Central memory CD8-positive, alpha-beta T cell (primary cell): ENCODE results near the gene ZFP69.

Experiments used
- ATAC-seq: fragments of 150-1000 bp; cut with Tn5 transposase; replicated peaks from 2 replicates; pipeline ENCODE4 v1.10.0; 2022; ENCODE audit warnings: mild to moderate bottlenecking, moderate FRiP score, moderate number of reproducible peaks; ENCODE audit not compliant: poor library complexity, severe bottlenecking; ENCODE audit errors: extremely low read depth
- DNase-seq, 2 donors: peaks; one replicate each; pipeline ENCODE4 v3.0.0; 2021; ENCODE audit warnings: low spot score in 2 of 2
- H3K27ac Mint-ChIP-seq: one replicate; pipeline ENCODE4 v1.8.0; 2022; ENCODE audit warnings: low read depth, mild to moderate bottlenecking, moderate library complexity, mixed read lengths
- H3K27me3 Mint-ChIP-seq: one replicate; pipeline ENCODE4 v1.8.0; 2022; ENCODE audit warnings: mixed read lengths
- H3K36me3 Mint-ChIP-seq: one replicate; pipeline ENCODE4 v1.8.0; 2022; ENCODE audit warnings: mild to moderate bottlenecking, moderate library complexity, mixed read lengths; ENCODE audit not compliant: insufficient read depth
- H3K4me1 Mint-ChIP-seq: one replicate; pipeline ENCODE4 v1.8.0; 2022; ENCODE audit warnings: mixed read lengths
- H3K4me3 Mint-ChIP-seq: one replicate; pipeline ENCODE4 v1.8.0; 2022; ENCODE audit warnings: mild to moderate bottlenecking, moderate library complexity, mixed read lengths
- H3K9me3 Mint-ChIP-seq: one replicate; pipeline ENCODE4 v1.8.0; 2022; ENCODE audit warnings: mixed read lengths

The ZFP69 gene

DNA sequence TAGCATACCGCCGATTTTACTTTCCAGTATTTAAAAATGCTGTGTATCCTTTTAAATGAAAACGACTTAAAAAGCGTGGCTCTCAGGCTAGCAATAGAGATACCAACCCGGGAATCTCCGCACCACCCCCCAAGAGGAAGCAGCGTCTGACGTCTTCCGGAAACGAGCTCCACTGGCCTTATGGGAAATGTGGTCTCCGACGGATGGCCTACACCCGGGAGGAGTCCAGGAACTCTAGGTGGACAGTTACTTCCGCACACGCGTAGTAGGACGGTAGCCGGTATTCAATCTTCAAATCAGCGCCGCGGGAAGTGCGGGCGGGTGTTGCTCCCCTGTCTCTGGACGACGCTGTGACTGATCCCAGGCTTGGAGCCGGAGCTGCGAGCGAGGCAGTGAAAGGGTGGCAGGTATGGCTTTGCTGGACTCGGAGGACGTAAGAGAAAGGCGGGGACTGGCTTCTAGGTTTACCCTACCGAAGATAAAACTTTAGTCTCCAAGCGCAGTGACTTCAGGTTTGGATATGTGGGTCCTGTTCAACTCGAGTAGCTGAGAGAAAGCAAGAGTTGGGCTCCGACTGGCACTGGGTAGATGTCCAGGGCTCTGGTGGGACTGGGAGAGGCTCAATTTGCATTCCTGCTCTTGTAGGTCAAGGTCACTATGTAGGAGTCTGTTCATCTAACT is 54.4 kb downstream of the ZFP69 start, which contains the start of gene ZNF684:
Gene ZNF684 (plus strand): TSS at position 257 of the 681 bp plus-strand sequence. CDS start 1,530 bp downstream, outside the sequence.
- H3K27ac Mint-ChIP-seq, result peak within 1 kb of the TSS; percentile 96
- peaks cover 10% of the 10 kb centered on the region for H3K27me3 Mint-ChIP-seq
- peaks cover 27% of the 10 kb centered on the region for H3K4me1 Mint-ChIP-seq
- ATAC-seq, result peak; percentile 96
- peaks cover 5% of the 10 kb centered on the region for H3K36me3 Mint-ChIP-seq
- H3K4me3 Mint-ChIP-seq, result peak within 1 kb of the TSS; percentile 96
- H3K9me3 Mint-ChIP-seq, result peaks cover 6% of the 10 kb centered on the region
- DNase-seq, result peak; percentile 54 to 72

DNA sequence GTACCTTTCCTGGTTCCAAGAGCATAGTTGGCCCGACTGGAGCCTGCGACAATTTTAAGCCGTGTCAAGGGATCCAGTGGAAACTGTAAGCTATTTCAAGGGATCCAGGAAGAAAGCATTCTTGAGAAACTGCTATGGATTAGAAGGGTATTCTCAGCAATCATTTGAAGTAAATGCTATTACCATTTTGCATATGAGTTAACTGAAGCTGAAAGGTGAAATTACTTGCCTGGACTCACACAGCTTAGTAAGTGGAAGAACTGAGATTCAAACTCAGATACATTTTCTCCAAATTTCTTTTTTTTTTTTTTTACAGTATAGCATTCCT is 54.9 kb downstream of the ZFP69 start:
- peaks cover 27% of the 10 kb centered on the region for H3K4me1 Mint-ChIP-seq
- H3K4me3 Mint-ChIP-seq, result peak overlapping the region; percentile 96
- peaks cover 6% of the 10 kb centered on the region for H3K9me3 Mint-ChIP-seq
- H3K27me3 Mint-ChIP-seq, result peaks cover 10% of the 10 kb centered on the region
- no peak for DNase-seq
- no peak for ATAC-seq
- peak overlapping the region; percentile 96 for H3K27ac Mint-ChIP-seq
- H3K36me3 Mint-ChIP-seq, result peaks cover 5% of the 10 kb centered on the region

DNA sequence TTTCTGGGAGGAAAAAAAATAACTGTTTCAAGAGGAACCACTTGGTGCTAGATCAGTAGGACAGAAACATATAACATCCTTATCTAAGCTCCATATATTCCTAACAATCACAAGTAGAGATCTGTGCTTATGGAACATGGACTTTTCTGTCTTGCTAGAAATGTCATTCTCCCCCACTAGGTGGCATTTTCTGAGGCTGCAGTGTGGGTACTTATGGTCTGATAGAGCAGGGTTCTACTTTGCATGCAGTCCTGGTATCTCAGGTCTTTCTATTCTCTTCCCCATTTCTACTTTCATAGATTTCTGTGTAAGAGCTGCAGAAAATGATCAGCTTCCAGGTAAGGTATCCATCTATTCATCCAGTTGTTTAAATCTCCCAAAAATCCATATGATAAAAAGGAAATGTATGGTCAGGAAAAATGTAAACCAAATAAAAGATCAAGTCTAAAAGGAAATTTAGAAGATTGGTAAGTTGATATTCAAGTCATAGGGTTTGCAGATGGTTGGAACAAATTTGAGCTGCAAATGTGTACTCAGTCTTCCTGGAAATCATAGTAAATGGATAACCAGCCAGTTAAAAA is 55.8 kb downstream of the ZFP69 start:
- DNase-seq (no peak), ATAC-seq (no peak)
- Mint-ChIP-seq H3K9me3 (peaks cover 6% of the 10 kb centered on the region), H3K4me3 (peak overlapping the region; percentile 96), H3K27me3 (peaks cover 10% of the 10 kb centered on the region), H3K36me3 (peaks cover 5% of the 10 kb centered on the region), H3K27ac (no peak overlapping the region), H3K4me1 (peaks cover 27% of the 10 kb centered on the region)

DNA sequence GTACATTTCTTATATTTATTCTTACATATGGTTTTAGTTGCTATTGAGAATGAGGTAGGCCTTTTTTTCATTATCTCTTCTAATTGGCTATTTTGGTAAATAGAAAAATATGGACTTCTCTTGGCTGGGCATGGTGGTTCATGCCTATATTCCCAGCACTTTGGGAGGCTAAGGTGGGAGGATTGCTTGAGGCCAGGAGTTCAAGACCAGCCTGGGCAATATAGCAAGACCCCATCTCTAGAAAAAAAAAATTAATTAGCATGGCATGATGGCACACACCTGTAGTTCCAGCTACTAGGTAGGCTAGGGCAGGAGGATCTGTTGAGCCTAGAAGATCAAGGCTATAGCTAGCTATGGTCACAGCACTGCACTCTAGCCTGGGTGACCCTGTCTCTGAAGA is 57.5 kb downstream of the ZFP69 start:
- H3K4me3 Mint-ChIP-seq, result no peak overlapping the region

DNA sequence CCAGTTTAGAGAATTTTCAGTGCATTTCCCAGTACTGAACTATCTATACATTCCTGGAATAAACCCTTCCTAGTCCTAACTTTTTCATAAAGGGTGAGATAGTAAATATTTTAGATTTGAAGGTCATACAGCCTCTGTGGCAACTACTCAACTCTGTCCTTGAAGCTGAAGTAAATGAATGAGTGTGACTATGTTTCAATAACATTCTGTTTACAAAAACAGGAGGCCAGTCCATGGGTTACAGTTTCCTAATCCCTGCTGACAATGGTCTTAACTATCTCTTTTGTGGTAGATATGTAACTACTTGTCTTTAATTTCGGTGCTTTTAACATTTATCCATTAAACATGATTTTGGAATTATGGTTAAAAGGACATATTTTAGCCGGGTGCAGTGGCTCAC is 58.6 kb downstream of the ZFP69 start:
- H3K27ac Mint-ChIP-seq, result no peak overlapping the region
- peaks cover 6% of the 10 kb centered on the region for H3K9me3 Mint-ChIP-seq
- no peak for DNase-seq
- H3K4me1 Mint-ChIP-seq, result peaks cover 25% of the 10 kb centered on the region
- peaks cover 8% of the 10 kb centered on the region for H3K36me3 Mint-ChIP-seq
- no peak for ATAC-seq
- H3K4me3 Mint-ChIP-seq, result no peak overlapping the region
- no peaks in the 10 kb centered on the region for H3K27me3 Mint-ChIP-seq

More for the DNA sequence above, 57.5 kb downstream of the ZFP69 start:
- Mint-ChIP-seq H3K4me1 (peaks cover 27% of the 10 kb centered on the region), H3K36me3 (peaks cover 5% of the 10 kb centered on the region), H3K27me3 (no peaks in the 10 kb centered on the region), H3K9me3 (peaks cover 6% of the 10 kb centered on the region), H3K27ac (no peak overlapping the region)
- no peak for ATAC-seq
- DNase-seq, result no peak

DNA sequence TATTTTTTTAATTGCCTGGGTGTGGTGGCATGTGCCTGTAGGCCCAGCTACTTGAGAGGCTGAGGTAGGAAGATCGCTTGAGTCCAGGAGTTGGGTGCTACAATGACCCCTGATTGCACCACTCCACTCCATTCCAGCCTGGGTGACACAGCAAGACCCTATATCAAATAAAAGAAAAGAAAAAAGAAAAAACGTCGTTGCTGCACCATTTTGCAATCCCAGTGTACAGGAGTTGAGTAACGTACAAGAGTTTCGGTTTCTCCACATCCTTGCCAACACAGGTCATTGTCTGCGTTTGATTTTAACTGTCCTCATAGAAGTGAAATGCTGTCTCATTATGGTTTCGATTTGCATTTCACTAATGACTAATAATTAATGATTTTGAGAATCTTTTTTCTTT is 62.2 kb downstream of the ZFP69 start:
- Mint-ChIP-seq H3K27ac (no peak overlapping the region), H3K4me3 (no peak overlapping the region), H3K27me3 (no peaks in the 10 kb centered on the region), H3K4me1 (no peaks in the 10 kb centered on the region), H3K36me3 (peaks cover 15% of the 10 kb centered on the region), H3K9me3 (no peaks in the 10 kb centered on the region)
- DNase-seq, result no peak
- no peak for ATAC-seq
